H1 (cell line): ENCODE results near the gene SLC6A6. TPM values are rescaled to one million over a fixed set of nuclear protein-coding genes. Genes with fewer than 3 reads are reported as not detected.
A peak's percentile ranks its signal among the peaks of the same experiment; 100 is the strongest.

Source experiments
- CTCF ChIA-PET: fragments of 300-600 bp; sonication (Branson Sonifier 250); formaldehyde crosslinking; loops from one replicate; lab custom pipeline; 2021; ENCODE audit not compliant: partially characterized antibody; lab: Charles Lee
- POLR2A ChIA-PET: fragments of 300-600 bp; sonication (Branson Sonifier 250); formaldehyde crosslinking; loops from one replicate; lab custom pipeline; 2021; ENCODE audit warnings: inconsistent platforms; ENCODE audit not compliant: partially characterized antibody; lab: Charles Lee
- DNase-seq, 2 experiments: peaks; one replicate each; pipeline versions ENCODE4 v3.0.0 to v3.0.0-alpha.2; 2010 to 2022; ENCODE audit warnings: low spot score in 2 of 2, low read depth in 1 of 2, mixed read lengths in 1 of 2
- FAIRE-seq: peaks from 2 replicates; lab custom pipeline; 2011; peaks lifted over from hg19 to GRCh38; lab: Jason Lieb, UNC
- H2AFZ ChIP-seq: 2 replicates; pipeline ENCODE4 v1.8.1; 2012; ENCODE audit warnings: low read length, inconsistent platforms
- H2AK5ac ChIP-seq: 2 replicates; pipeline ENCODE4 v1.6.1; 2013; ENCODE audit warnings: low read depth, low read length
- H2BK120ac ChIP-seq: replicated peaks from 2 replicates; pipeline ENCODE3; 2013; ENCODE audit warnings: low read depth, low read length, inconsistent platforms
- H2BK12ac ChIP-seq: 2 replicates; pipeline ENCODE4 v1.6.1; 2013; ENCODE audit warnings: low read depth, low read length
- H2BK15ac ChIP-seq: 2 replicates; pipeline ENCODE4 v1.6.1; 2013; ENCODE audit warnings: low read length
- H2BK20ac ChIP-seq: 2 replicates; pipeline ENCODE4 v1.6.1; 2013; ENCODE audit warnings: low read length
- H2BK5ac ChIP-seq: 2 replicates; pipeline ENCODE4 v1.6.1; 2013; ENCODE audit warnings: low read depth, low read length
- H3K14ac ChIP-seq: 2 replicates; pipeline ENCODE4 v1.6.1; 2013; ENCODE audit warnings: inconsistent platforms; ENCODE audit not compliant: insufficient read length
- H3K18ac ChIP-seq: 2 replicates; pipeline ENCODE4 v1.6.1; 2013; ENCODE audit warnings: low read length; ENCODE audit errors: extremely low read depth
- H3K23ac ChIP-seq: 2 replicates; pipeline ENCODE4 v1.6.1; 2013; ENCODE audit warnings: inconsistent platforms; ENCODE audit not compliant: insufficient read length
- H3K23me2 ChIP-seq: 2 replicates; pipeline ENCODE4 v1.6.1; 2013; ENCODE audit warnings: low read depth, low read length
- H3K27ac ChIP-seq: 2 replicates; pipeline ENCODE4 v1.6.1; 2011; ENCODE audit warnings: low read depth, low read length, inconsistent platforms
- H3K27me3 ChIP-seq, 4 experiments: replicated peaks in 1 of 4; 1 replicate in 1 of 4; 2 replicates in 3 of 4; pipeline versions ENCODE4 v1.6.1 to v1.8.1; 2011 to 2013; ENCODE audit warnings: low read length in 3 of 4, mild to moderate bottlenecking in 3 of 4, inconsistent platforms in 2 of 4, mixed read lengths in 2 of 4, moderate library complexity in 1 of 4; ENCODE audit not compliant: control insufficient read depth in 3 of 4, insufficient read depth in 3 of 4; ENCODE audit errors: extremely low read depth in 1 of 4
- H3K36me3 ChIP-seq, 4 experiments: 2 replicates each; pipeline versions ENCODE4 v1.6.1 to v1.8.1; 2011 to 2013; ENCODE audit warnings: mild to moderate bottlenecking in 4 of 4, low read length in 3 of 4, moderate library complexity in 2 of 4, control low read depth in 1 of 4, inconsistent platforms in 1 of 4; ENCODE audit not compliant: insufficient read depth in 4 of 4, control insufficient read depth in 2 of 4
- H3K4ac ChIP-seq: replicated peaks from 2 replicates; pipeline ENCODE3; 2013; ENCODE audit warnings: low read length, low read depth, mixed read lengths, inconsistent platforms; ENCODE audit not compliant: insufficient read length
- H3K4me1 ChIP-seq, 4 experiments: replicated peaks in 1 of 4; 1 replicate in 1 of 4; 2 replicates in 3 of 4; pipeline versions ENCODE4 v1.6.1 to v1.8.1; 2011 to 2013; ENCODE audit warnings: low read length in 3 of 4, inconsistent platforms in 2 of 4, mixed read lengths in 1 of 4; ENCODE audit not compliant: insufficient read depth in 4 of 4, control insufficient read depth in 3 of 4
- H3K4me2 ChIP-seq, 2 experiments: 2 replicates each; pipeline versions ENCODE4 v1.6.1 to v1.8.1; 2011 to 2013; ENCODE audit warnings: low read depth in 2 of 2, low read length in 2 of 2, control low read depth in 1 of 2, inconsistent platforms in 1 of 2, mild to moderate bottlenecking in 1 of 2; ENCODE audit not compliant: insufficient read depth in 1 of 2
- H3K4me3 ChIP-seq, 4 experiments: fragments of 200-600, 300-600 bp in 1 of 4; sonication (generic), shearing (Covaris generic), sonication (Bioruptor Twin) in 1 of 4; 2 replicates each; pipeline versions ENCODE4 v1.5.1 to v1.8.1; 2011 to 2016; ENCODE audit warnings: low read length in 4 of 4, low read depth in 3 of 4, control low read depth in 2 of 4, inconsistent platforms in 2 of 4, mild to moderate bottlenecking in 2 of 4, mixed read lengths in 1 of 4, moderate library complexity in 1 of 4; ENCODE audit not compliant: insufficient read depth in 2 of 4; ENCODE audit errors: extremely low read depth in 1 of 4
- H3K56ac ChIP-seq: replicated peaks from 2 replicates; pipeline ENCODE3; 2013; ENCODE audit warnings: low read depth, mild to moderate bottlenecking, mixed read lengths, low read length, inconsistent platforms; ENCODE audit not compliant: insufficient read length
- H3K79me1 ChIP-seq: 2 replicates; pipeline ENCODE4 v1.6.1; 2013; ENCODE audit warnings: low read depth, low read length, control low read depth
- H3K79me2 ChIP-seq, 2 experiments: 2 replicates each; pipeline versions ENCODE4 v1.6.1 to v1.8.1; 2012 to 2013; ENCODE audit warnings: low read length in 2 of 2, mild to moderate bottlenecking in 2 of 2, inconsistent platforms in 1 of 2; ENCODE audit not compliant: insufficient read depth in 2 of 2, control insufficient read depth in 1 of 2
- H3K9ac ChIP-seq, 4 experiments: replicated peaks in 1 of 4; 1 replicate in 1 of 4; 2 replicates in 3 of 4; pipeline versions ENCODE4 v1.6.1 to v1.8.1; 2011 to 2013; ENCODE audit warnings: low read depth in 3 of 4, low read length in 3 of 4, control low read depth in 2 of 4, mild to moderate bottlenecking in 2 of 4, moderate library complexity in 2 of 4, inconsistent platforms in 1 of 4; ENCODE audit errors: extremely low read depth in 1 of 4
- H3K9me3 ChIP-seq, 2 experiments: 2 replicates each; pipeline versions ENCODE4 v1.6.1 to v1.8.1; 2012 to 2013; ENCODE audit warnings: mild to moderate bottlenecking in 2 of 2, moderate library complexity in 2 of 2, control low read depth in 1 of 2, inconsistent platforms in 1 of 2, low read depth in 1 of 2, low read length in 1 of 2, mixed read lengths in 1 of 2; ENCODE audit not compliant: insufficient read depth in 2 of 2
- H4K20me1 ChIP-seq, 2 experiments: replicated peaks in 1 of 2; 2 replicates each; pipeline versions ENCODE3 to v1.8.1; 2011 to 2013; ENCODE audit warnings: inconsistent platforms in 2 of 2, low read length in 2 of 2, mild to moderate bottlenecking in 1 of 2; ENCODE audit not compliant: insufficient read depth in 2 of 2, control insufficient read depth in 1 of 2
- H4K5ac ChIP-seq: 2 replicates; pipeline ENCODE4 v1.6.1; 2013; ENCODE audit warnings: low read length, low read depth, mixed read lengths, inconsistent platforms; ENCODE audit not compliant: insufficient read length
- H4K8ac ChIP-seq: 2 replicates; pipeline ENCODE4 v1.8.0; 2013; ENCODE audit warnings: mild to moderate bottlenecking, moderate library complexity, low read length, inconsistent platforms; ENCODE audit not compliant: insufficient read depth; ENCODE audit errors: extremely low read depth
- H4K91ac ChIP-seq: replicated peaks from 2 replicates; pipeline ENCODE3; 2013; ENCODE audit warnings: low read length, mixed read lengths, inconsistent platforms; ENCODE audit not compliant: insufficient read length
- BACH1 ChIP-seq: IDR thresholded peaks from 2 replicates; pipeline ENCODE4 v1.6.1; 2012; ENCODE audit warnings: low read length, improper control_type of control experiment
- EGR1 ChIP-seq: IDR thresholded peaks from 2 replicates; pipeline ENCODE4 v1.6.1; 2011; ENCODE audit warnings: low read depth, low read length, borderline replicate concordance
- NANOG ChIP-seq: IDR thresholded peaks from 2 replicates; pipeline ENCODE4 v1.6.1; 2011; ENCODE audit warnings: low read length, low read depth, mild to moderate bottlenecking, inconsistent platforms; ENCODE audit not compliant: insufficient read depth, poor library complexity, severe bottlenecking
- RFX5 ChIP-seq: IDR thresholded peaks from 2 replicates; pipeline ENCODE4 v1.6.1; 2011; ENCODE audit warnings: low read depth, low read length, improper control_type of control experiment, borderline replicate concordance
- SIRT6 ChIP-seq: IDR thresholded peaks from one replicate; pipeline ENCODE4 v1.7.1; 2012; ENCODE audit warnings: low read length, inconsistent platforms
- USF2 ChIP-seq: IDR thresholded peaks from 2 replicates; pipeline ENCODE4 v1.6.1; 2011; ENCODE audit warnings: low read length, improper control_type of control experiment
- WGBS, 2 experiments: shearing (Covaris generic) in 1 of 2; methylation state at CpG; one replicate each; pipeline versions ENCODE4 v1.1.6 to v1.1.7; 2013 to 2015; ENCODE audit warnings: low lambda C conversion rate in 2 of 2, mixed read lengths in 2 of 2, inconsistent platforms in 1 of 2, low coverage in 1 of 2, missing lambda C conversion rate in 1 of 2; ENCODE audit not compliant: insufficient replicate concordance in 2 of 2, insufficient coverage in 1 of 2, insufficient read length in 1 of 2; ENCODE audit errors: extremely low coverage in 1 of 2, missing lambda C conversion rate in 1 of 2; 5-methylcytosine and 5-hydroxymethylcytosine counted together
- polyA plus RNA-seq, 7 experiments: library from polyadenylated mRNA; depleted of rRNA in 3 of 7; stranded (reverse) in 5 of 7; unstranded in 2 of 7; fragments of >200 nt in 5 of 7; fragments of 200-250 nt in 2 of 7; gene quantifications; 1 replicate in 5 of 7; 2 replicates in 1 of 7; 4 replicates in 1 of 7; pipeline versions ENCODE4 v1.2.1 to v1.2.3, GENCODE V29; 2011 to 2013; ENCODE audit warnings: missing spikeins in 2 of 7, mixed read lengths in 2 of 7
- total RNA-seq: library from RNA; stranded (reverse); fragmentation: NEBNext Ultra II Directional; extraction: Animal tissue kit (Norgen Biotek cat#: 25700); gene quantifications from 2 replicates; pipeline ENCODE4 v1.2.1, GENCODE V29; 2021

The SLC6A6 gene
- total and polyA plus RNA-seq, 2 of the 8 experiments (the other 6 are each of a cell fraction or from before 2014, with no cell fraction given), result 66.2 to 144 TPM

- Histone ChIP-seq H3K56ac (no peak overlapping the region), H3K9ac (no peak overlapping the region), H3K23me2 (no peaks in the 10 kb centered on the region), H2AFZ (no peak overlapping the region), H3K27me3 (no peaks in the 10 kb centered on the region), H3K23ac (no peak overlapping the region), H3K79me1 (peaks cover 25% of the 10 kb centered on the region), H2BK15ac (no peak overlapping the region), H4K8ac (peak overlapping the region; percentile 1; the same call in 1 of the 2 replicates), H4K20me1 (peaks cover 11 to 50% of the 10 kb centered on the region in 2 experiments), H2AK5ac (no peak overlapping the region), H3K14ac (no peak overlapping the region), H3K4ac (no peak overlapping the region), H2BK12ac (no peak overlapping the region), H4K5ac (no peak overlapping the region), H2BK120ac (no peak overlapping the region), H3K27ac (no peak overlapping the region), H2BK20ac (no peak overlapping the region), H3K36me3 (no peaks in the 10 kb centered on the region), H3K4me1 (peaks cover 0 to 18% (median 5%) of the 10 kb centered on the region in 4 experiments; a peak in 5 of 7 replicates), H4K91ac (no peak overlapping the region), H2BK5ac (no peak overlapping the region), H3K4me3 (no peak overlapping the region), H3K9me3 (no peaks in the 10 kb centered on the region), H3K18ac (no peak overlapping the region), H3K4me2 (no peak overlapping the region), H3K79me2 (peaks cover 3 to 77% of the 10 kb centered on the region in 2 experiments; a peak in 3 of 4 replicates)
- no peak for TF ChIP-seq NANOG
- TF ChIP-seq EGR1, result no peak
- no peak for TF ChIP-seq RFX5
- TF ChIP-seq USF2, result no peak
- no peak for TF ChIP-seq SIRT6
- no peak for TF ChIP-seq BACH1
- CTCF ChIA-PET, result interaction anchor here (0.7 to 4.1 kb wide), 8 partner anchors 13 to 230 kb away, joined by 3 to 16 read pairs (median 6); no protein-coding TSS in a partner anchor
- no peak for FAIRE-seq
- WGBS, 2 experiments, result 84% methylated on average over 8 of the region's 8 CpGs; no CpG with 5 or more reads in 1 of the 2 experiments
- no peak for DNase-seq
- POLR2A ChIA-PET, result interaction anchor here (0.6 to 1.3 kb wide), 2 partner anchors 22 to 25 kb away, joined by 4 read pairs; no protein-coding TSS in a partner anchor
Observed at GRCh38 chr3:14433106-14433505, 30.7 kb downstream of the SLC6A6 start.
